Right lobe of liver (tissue), 6 donors: ENCODE measurements around the gene TSPOAP1. TPM values are rescaled to one million over a fixed set of nuclear protein-coding genes. Genes with fewer than 3 reads are reported as not detected.
A peak's percentile ranks its signal among the peaks of the same experiment; 100 is the strongest.
"Not testable (repeated sequence)": the region's sequence is repeated elsewhere in the genome, so short reads cannot be mapped to it uniquely, and the experiment has no call there.

Experiments
- ATAC-seq, 4 donors: fragments of 200-7000 bp; cut with Tn5 transposase; one replicate each; pipeline ENCODE4 v1.9.1; 2020; ENCODE audit warnings: mild to moderate bottlenecking in 4 of 4, moderate library complexity in 4 of 4
- DNase-seq, 3 donors: peaks; one replicate each; pipeline ENCODE4 v3.0.0-alpha.2; 2020
- H3K27ac ChIP-seq, 3 donors: fragments of 200-600 bp; one replicate each; pipeline ENCODE4 v1.8.0; 2022
- H3K27me3 ChIP-seq, 2 donors: fragments of 200-600 bp; one replicate each; pipeline ENCODE4 v1.8.0; 2022
- H3K36me3 ChIP-seq, 4 donors: fragments of 200-600 bp; sonication (generic) in 1 of 4; one replicate each; pipeline versions ENCODE4 v1.5.1 to v1.8.0; 2017 to 2022; ENCODE audit warnings: control low read depth in 1 of 4
- H3K4me1 ChIP-seq, 4 donors: fragments of 200-600 bp; sonication (generic) in 1 of 4; one replicate each; pipeline versions ENCODE4 v1.5.1 to v1.8.0; 2017 to 2022; ENCODE audit warnings: control low read depth in 1 of 4
- H3K4me3 ChIP-seq, 3 donors: fragments of 200-600 bp; one replicate each; pipeline ENCODE4 v1.8.0; 2022
- H3K9me3 ChIP-seq, 4 donors: fragments of 200-600 bp; sonication (generic) in 1 of 4; one replicate each; pipeline versions ENCODE4 v1.5.1 to v1.8.0; 2017 to 2022; ENCODE audit warnings: control low read depth in 1 of 4
- CTCF ChIP-seq, 4 donors: fragments of 200-600 bp in 3 of 4; fragments of 450-650 bp in 1 of 4; IDR thresholded peaks; one replicate each; pipeline versions ENCODE4 v1.5.1 to v1.8.0; 2016 to 2022; ENCODE audit warnings: antibody characterized with exemption in 4 of 4, mild to moderate bottlenecking in 2 of 4
- POLR2A ChIP-seq: fragments of 450-650 bp; IDR thresholded peaks from one replicate; pipeline ENCODE4 v1.6.1; 2017; ENCODE audit warnings: antibody characterized with exemption, mild to moderate bottlenecking
- WGBS: methylation state at CpG from one replicate; pipeline ENCODE4 v1.1.6; 2018; ENCODE audit warnings: low coverage, low lambda C conversion rate; ENCODE audit not compliant: insufficient coverage; ENCODE audit errors: missing lambda C conversion rate; 5-methylcytosine and 5-hydroxymethylcytosine counted together
- intact Hi-C, 2 donors: fragments of 100-400 bp; cut with DNase I; formaldehyde crosslinking; loops; one replicate each; pipeline versions ENCODE4 v1.11.2 to v1.14.1; 2022
- total RNA-seq, 6 experiments: library from RNA; depleted of rRNA in 2 of 6; stranded (reverse); fragments of >200 nt in 2 of 6; fragmentation: NEBNext Ultra II Directional in 3 of 6; extraction: Animal tissue kit (Norgen Biotek cat#: 25700) in 3 of 6; gene quantifications; one replicate each; pipeline versions ENCODE4 v1.1.0 to v1.2.4, GENCODE V29; 2016 to 2023
- donor health status: DM: no; HTN: yes; CAD: no.
- donor health status: DM: no; HTN: no; CAD: no.
- donor health status: DM: no; HTN: no; CAD: no.
- donor health status: DM: no; HTN: yes; CAD: no.
- donor health status: DM: no; HTN: yes; CAD: no.

TSPOAP1 gene
- total RNA-seq, 6 experiments from 2014 or later: 0.87 to 8.3 (median 3.8) TPM

GRCh38 chr17:58344047-58344790 lies 15.6 kb upstream of the TSPOAP1 start:
- Histone ChIP-seq H3K36me3 (peaks cover 0 to 43% (median 27%) of the 10 kb centered on the region in 4 donors), H3K27ac (peak overlapping the region in 1 of 3 donors; percentile 47), H3K4me1 (no peaks in the 10 kb centered on the region), H3K27me3 (no peaks in the 10 kb centered on the region), H3K9me3 (no peaks in the 10 kb centered on the region), H3K4me3 (no peak overlapping the region)
- TF ChIP-seq CTCF (IDR thresholded peaks at IDR 0.05): no peak
- no peak for TF ChIP-seq POLR2A
- ATAC-seq (peak; percentile 64 to 83 (median 74)), DNase-seq (no peak)
- intact Hi-C loops: no loop called here
- 39% methylated on average over 9 of the region's 9 CpGs for WGBS

- no peak for TF ChIP-seq CTCF (IDR thresholded peaks at IDR 0.05)
- TF ChIP-seq POLR2A: no peak
- DNase-seq (no peak), ATAC-seq (no peak)
- no peaks in the 10 kb centered on the region for H3K27me3 ChIP-seq
- H3K27ac ChIP-seq: no peak overlapping the region
- 73% methylated on average over 4 of the region's 4 CpGs for WGBS
- no peaks in the 10 kb centered on the region for H3K9me3 ChIP-seq
- peaks cover 0 to 32% (median 17%) of the 10 kb centered on the region in 4 donors for H3K36me3 ChIP-seq
- H3K4me3 ChIP-seq: no peak overlapping the region
- H3K4me1 ChIP-seq: no peaks in the 10 kb centered on the region
- intact Hi-C loops: no loop called here
These were observed 14.5 kb upstream of the TSPOAP1 start for GRCh38 chr17:58343131-58343530.

- Histone ChIP-seq H3K27ac (no peak overlapping the region), H3K9me3 (no peaks in the 10 kb centered on the region), H3K4me3 (no peak overlapping the region), H3K36me3 (peaks cover 0 to 20% (median 10%) of the 10 kb centered on the region in 4 donors), H3K27me3 (no peaks in the 10 kb centered on the region), H3K4me1 (no peaks in the 10 kb centered on the region)
- no peak for DNase-seq
- 60% methylated on average over 4 of the region's 4 CpGs for WGBS
- no peak for ATAC-seq
- no peak for TF ChIP-seq POLR2A
- no peak for TF ChIP-seq CTCF (IDR thresholded peaks at IDR 0.05)
- intact Hi-C loops: no loop called here
These were observed 13.4 kb upstream of the TSPOAP1 start for GRCh38 chr17:58341861-58342475.

- intact Hi-C loops, H3K27me3 ChIP-seq, H3K4me1 ChIP-seq, H3K9me3 ChIP-seq, H3K4me3 ChIP-seq, DNase-seq, H3K27ac ChIP-seq, ATAC-seq: not testable (repeated sequence)
- 90% methylated on average over 10 of the region's 11 CpGs for WGBS
- peaks cover 0 to 14% (median 7%) of the 10 kb centered on the region in 4 donors for H3K36me3 ChIP-seq
These were observed 12.7 kb upstream of the TSPOAP1 start for GRCh38 chr17:58341136-58341860.
